SK-N-DZ (cell line): ENCODE measurements around the gene PPIF. TPM values are rescaled to one million over a fixed set of nuclear protein-coding genes. Genes with fewer than 3 reads are reported as not detected.

Experiments
- DNase-seq: peaks from one replicate; pipeline ENCODE4 v3.0.0-alpha.2; 2015; ENCODE audit warnings: low spot score
- polyA plus RNA-seq, 2 experiments: library from polyadenylated mRNA; depleted of rRNA; stranded (reverse); fragments of >200 nt; gene quantifications; 2 replicates each; pipeline ENCODE4 v1.2.3, GENCODE V29; 2014

PPIF gene
- 109 and 110 TPM in 2 replicates for polyA plus RNA-seq (2014; cell fraction: cytosol; rRNA removed)
- 98.3 and 106 TPM in 2 replicates for polyA plus RNA-seq (2014; cell fraction: nucleus; rRNA removed)

- peak; percentile 87 for DNase-seq
Observed at GRCh38 chr10:79347226-79347893, at the start of gene PPIF. Gene PPIF, plus strand, starts transcription at chr10:79347469. Its CDS starts 80 bp downstream, at chr10:79347549.

GRCh38 chr10:79298403-79299244, 48.6 kb upstream of the PPIF start:
- DNase-seq: no peak

GRCh38 chr10:79299397-79300241, 47.6 kb upstream of the PPIF start:
- no peak for DNase-seq

- DNase-seq: no peak
Observed at GRCh38 chr10:79300711-79301110, 46.6 kb upstream of the PPIF start.

- no peak for DNase-seq
Observed at GRCh38 chr10:79301754-79302530, 45.3 kb upstream of the PPIF start.

GRCh38 chr10:79303631-79304478, 43.4 kb upstream of the PPIF start:
- DNase-seq: no peak

GRCh38 chr10:79304479-79305087, 42.7 kb upstream of the PPIF start:
- DNase-seq: no peak

- no peak for DNase-seq
Observed at GRCh38 chr10:79305515-79305914, 41.8 kb upstream of the PPIF start.

GRCh38 chr10:79305988-79306387, 41.3 kb upstream of the PPIF start:
- DNase-seq: no peak

- DNase-seq: no peak
Observed at GRCh38 chr10:79306644-79307220, 40.5 kb upstream of the PPIF start.

GRCh38 chr10:79308016-79308415, 39.3 kb upstream of the PPIF start:
- no peak for DNase-seq

GRCh38 chr10:79308969-79309665, 38.2 kb upstream of the PPIF start:
- DNase-seq: no peak

GRCh38 chr10:79310200-79310865, 36.9 kb upstream of the PPIF start:
- no peak for DNase-seq

GRCh38 chr10:79310911-79311573, 36.2 kb upstream of the PPIF start:
- no peak for DNase-seq

GRCh38 chr10:79311581-79312407, 35.5 kb upstream of the PPIF start:
- DNase-seq: no peak

- DNase-seq: no peak
Observed at GRCh38 chr10:79312601-79313187, 34.6 kb upstream of the PPIF start.
